Choroid plexus epithelial cell (primary cell): ENCODE measurements around the gene TMEM130.
A peak's percentile ranks its signal among the peaks of the same experiment; 100 is the strongest.

Experiments used
- DNase-seq: peaks from one replicate; pipeline ENCODE4 v3.0.0-alpha.2; 2010; ENCODE audit warnings: low read depth
- H3K4me3 ChIP-seq: 2 replicates; pipeline ENCODE4 v1.5.1; 2011; ENCODE audit warnings: low read depth, mild to moderate bottlenecking, control low read depth, low read length, moderate library complexity
- TF ChIP-seq, protein P1 (sequence below): conservative IDR thresholded peaks from 2 replicates; pipeline ENCODE4 v1.5.1; 2011; ENCODE audit warnings: low read depth, mild to moderate bottlenecking, control low read depth, inconsistent platforms, low read length, moderate library complexity

TMEM130 gene

DNA sequence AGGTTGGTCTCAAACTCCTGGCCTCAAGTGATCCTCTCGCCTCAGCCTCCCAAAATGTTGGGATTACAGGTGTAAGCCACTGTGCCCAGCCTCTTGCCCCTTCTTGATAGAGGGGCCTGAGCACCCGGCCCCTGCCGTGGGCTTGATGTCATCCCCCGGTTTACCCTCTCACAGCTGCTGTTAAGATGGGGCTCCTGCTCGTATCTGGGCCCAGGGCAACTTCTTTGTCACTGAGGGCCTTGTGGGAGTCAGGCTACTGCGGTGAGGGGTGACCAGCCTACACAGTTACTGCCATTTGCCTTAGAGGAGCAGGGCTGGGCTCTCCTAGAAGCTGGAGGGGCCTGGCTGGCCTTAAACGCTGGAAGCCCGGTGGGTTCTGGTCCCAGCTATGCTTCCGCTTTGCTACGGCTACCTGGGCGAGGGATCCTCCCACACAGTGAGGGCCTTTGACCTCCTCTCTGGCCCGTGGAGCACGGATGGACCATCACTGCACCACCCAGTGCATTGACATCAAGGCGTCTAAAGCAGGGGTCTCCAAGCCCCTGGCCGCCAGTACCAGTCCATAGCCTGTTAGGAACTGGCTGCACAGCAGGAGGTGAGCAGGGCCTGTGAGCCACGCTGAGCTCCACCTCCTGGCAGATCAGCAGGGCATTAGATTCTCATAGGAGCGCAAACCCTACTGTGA, 1.1 kb upstream of the TMEM130 start:
- TF ChIP-seq, protein P1, sequence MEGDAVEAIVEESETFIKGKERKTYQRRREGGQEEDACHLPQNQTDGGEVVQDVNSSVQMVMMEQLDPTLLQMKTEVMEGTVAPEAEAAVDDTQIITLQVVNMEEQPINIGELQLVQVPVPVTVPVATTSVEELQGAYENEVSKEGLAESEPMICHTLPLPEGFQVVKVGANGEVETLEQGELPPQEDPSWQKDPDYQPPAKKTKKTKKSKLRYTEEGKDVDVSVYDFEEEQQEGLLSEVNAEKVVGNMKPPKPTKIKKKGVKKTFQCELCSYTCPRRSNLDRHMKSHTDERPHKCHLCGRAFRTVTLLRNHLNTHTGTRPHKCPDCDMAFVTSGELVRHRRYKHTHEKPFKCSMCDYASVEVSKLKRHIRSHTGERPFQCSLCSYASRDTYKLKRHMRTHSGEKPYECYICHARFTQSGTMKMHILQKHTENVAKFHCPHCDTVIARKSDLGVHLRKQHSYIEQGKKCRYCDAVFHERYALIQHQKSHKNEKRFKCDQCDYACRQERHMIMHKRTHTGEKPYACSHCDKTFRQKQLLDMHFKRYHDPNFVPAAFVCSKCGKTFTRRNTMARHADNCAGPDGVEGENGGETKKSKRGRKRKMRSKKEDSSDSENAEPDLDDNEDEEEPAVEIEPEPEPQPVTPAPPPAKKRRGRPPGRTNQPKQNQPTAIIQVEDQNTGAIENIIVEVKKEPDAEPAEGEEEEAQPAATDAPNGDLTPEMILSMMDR: no peak
- no peak for DNase-seq
- H3K4me3 ChIP-seq: no peak overlapping the region

DNA sequence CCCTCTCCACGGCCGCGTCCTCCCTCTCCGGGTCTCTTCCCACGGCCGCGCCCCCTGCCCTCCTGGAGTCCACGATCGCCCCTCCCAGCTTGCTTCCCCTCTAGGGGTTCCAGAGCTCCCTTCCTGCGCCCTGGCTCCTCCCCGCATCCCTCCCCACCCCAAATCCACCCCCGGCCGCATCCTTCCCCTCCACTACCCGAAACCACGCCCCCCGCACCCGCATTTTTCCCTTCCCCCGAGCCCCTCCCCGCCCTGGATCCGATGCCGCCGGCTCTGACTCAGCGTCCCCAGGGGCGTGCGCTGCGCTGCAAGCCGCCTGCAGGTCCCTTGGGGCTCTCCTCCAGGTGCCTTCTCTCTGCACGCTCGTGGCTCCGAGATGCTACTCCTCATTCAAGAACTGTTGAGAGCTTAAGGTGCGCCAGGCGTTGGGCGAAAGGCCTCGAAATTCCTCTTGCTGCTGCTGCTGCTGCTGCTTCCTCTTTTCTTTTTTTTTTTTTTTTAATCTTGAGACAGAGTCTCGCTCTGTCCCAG, 372 bp upstream of the TMEM130 start:
- DNase-seq: peak; percentile 46
- H3K4me3 ChIP-seq: peak overlapping the region; percentile 47
- TF ChIP-seq, protein P1: no peak

DNA sequence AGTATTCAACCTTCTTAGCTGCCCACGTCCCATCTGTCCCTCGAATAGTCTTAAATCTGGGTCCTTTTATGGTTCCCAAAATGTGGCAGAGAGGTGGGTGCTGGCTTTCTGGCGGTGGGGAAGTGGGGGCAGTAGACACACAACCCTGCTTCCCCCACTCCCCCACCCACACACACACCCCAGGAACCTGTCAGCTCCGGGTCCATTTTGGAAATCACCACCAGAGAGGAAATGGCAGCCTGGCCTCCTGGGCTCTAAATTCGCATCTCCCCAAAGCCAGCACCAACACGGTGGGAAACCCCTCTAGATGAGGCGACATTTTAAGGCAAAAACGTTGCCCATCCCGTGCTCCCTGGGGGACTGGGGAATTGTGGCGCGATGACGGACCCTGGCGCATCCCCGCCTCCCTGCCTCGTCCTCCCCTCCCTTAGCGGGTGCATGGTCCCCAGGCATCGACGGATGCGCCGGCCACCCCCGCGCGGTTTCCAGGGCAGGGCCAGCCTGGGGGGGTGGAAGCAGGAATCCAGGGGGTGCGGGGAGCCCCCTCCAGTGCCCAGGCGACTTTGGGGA, 702 bp downstream of the TMEM130 start:
- TF ChIP-seq, protein P1: no peak
- DNase-seq: no peak
- H3K4me3 ChIP-seq: peak overlapping the region; percentile 47

DNA sequence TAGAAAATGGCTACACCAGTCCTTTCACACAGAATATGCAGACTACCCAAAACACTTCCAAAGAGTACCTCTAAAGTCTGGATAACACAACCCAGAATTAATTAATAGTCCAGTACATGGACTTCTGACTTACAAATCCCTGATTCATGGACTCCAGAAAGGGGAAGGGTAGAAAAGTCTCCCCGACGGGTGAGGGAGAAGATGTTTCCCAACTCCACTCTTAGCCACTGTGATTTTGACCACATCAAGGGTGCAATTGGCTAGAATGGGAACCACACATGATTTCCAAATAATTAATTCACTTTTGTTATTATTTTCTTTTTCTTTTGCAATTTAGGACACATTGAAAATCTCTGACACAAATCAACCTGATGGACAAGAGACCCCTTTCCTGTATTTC, 1.4 kb downstream of the TMEM130 start:
- no peak for DNase-seq
- no peak overlapping the region for H3K4me3 ChIP-seq
- TF ChIP-seq, protein P1: no peak

DNA sequence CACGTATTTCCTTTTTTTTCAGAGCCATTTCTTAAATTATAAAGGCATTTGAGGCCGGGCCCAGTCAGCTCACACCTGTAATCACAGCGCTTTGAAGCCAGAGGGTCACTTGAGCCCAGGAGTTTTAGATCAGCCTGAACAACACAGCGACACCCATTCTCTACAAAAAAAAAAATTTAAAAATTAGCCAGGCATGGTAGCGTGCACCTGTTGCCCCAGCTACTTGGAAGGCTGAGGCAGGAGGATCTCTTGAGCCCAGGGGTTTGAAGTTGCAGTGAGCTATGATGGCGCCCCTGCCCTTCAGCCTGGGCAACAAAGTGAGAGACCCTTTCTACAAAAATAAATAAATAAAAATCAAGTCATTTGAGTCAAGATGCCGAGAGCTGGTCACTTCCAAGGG, 3.0 kb downstream of the TMEM130 start:
- DNase-seq: no peak
- no peak overlapping the region for H3K4me3 ChIP-seq
- TF ChIP-seq, protein P1: no peak

DNA sequence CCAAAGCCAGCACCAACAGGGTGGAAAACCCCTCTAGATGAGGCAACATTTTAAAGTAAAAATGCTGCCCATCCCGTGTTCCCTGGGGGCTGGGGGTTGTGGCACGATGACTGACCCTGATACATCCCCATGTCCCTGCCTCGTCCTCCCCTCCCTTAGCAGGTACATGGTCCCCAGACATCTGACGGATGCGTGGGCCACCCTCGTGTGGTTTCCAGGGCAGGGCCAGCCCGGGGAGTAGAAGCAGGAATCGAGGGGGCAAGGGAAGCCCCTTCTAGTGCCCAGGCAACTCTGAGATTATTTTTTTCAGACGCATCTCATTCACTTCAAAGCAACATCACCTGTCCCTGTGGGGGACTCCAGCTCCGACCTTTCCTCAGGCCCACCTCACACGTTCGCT, 3.5 kb downstream of the TMEM130 start:
- DNase-seq: no peak
- H3K4me3 ChIP-seq: no peak overlapping the region
- TF ChIP-seq, protein P1: no peak
